Colonic mucosa (tissue), 4 donors: Measurements from ENCODE around the gene QDPR. TPM values are rescaled to one million over a fixed set of nuclear protein-coding genes. Genes with fewer than 3 reads are reported as not detected.

Source experiments
- DNase-seq: peaks from one replicate; pipeline ENCODE4 v3.0.0-alpha.2; 2020
- H3K27ac ChIP-seq: fragments of 200-600 bp; one replicate; pipeline ENCODE4 v1.8.0; 2021
- H3K27me3 ChIP-seq: fragments of 200-600 bp; one replicate; pipeline ENCODE4 v1.8.0; 2021
- H3K36me3 ChIP-seq: fragments of 200-600 bp; one replicate; pipeline ENCODE4 v1.8.0; 2021
- H3K4me1 ChIP-seq: fragments of 200-600 bp; one replicate; pipeline ENCODE4 v1.8.0; 2021; ENCODE audit warnings: mild to moderate bottlenecking
- H3K4me3 ChIP-seq: fragments of 200-600 bp; one replicate; pipeline ENCODE4 v1.8.0; 2021
- H3K9ac ChIP-seq, 2 donors: one replicate each; pipeline ENCODE4 v1.7.0; 2013; ENCODE audit warnings: control low read depth in 2 of 2, low read depth in 2 of 2, low read length in 2 of 2
- H3K9me3 ChIP-seq: fragments of 200-600 bp; one replicate; pipeline ENCODE4 v1.8.0; 2021
- intact Hi-C: fragments of 100-400 bp; cut with DNase I; formaldehyde crosslinking; loops from one replicate; pipeline ENCODE4 v1.14.1; 2022
- total RNA-seq, 2 donors: library from RNA; stranded (reverse); fragmentation: NEBNext Ultra II Directional in 1 of 2; extraction: Animal tissue kit (Norgen Biotek cat#: 25700) in 1 of 2; gene quantifications; one replicate each; pipeline ENCODE4 v1.2.1, GENCODE V29; 2021
- TF ChIP-seq, protein P1 (sequence below): fragments of 200-600 bp; IDR thresholded peaks from one replicate; pipeline ENCODE4 v1.8.0; 2022; ENCODE audit warnings: antibody characterized with exemption, mild to moderate bottlenecking
- donor health status: healthy.
- donor health status: DM: no; HTN: no; CAD: no.
- donor health status: DM: no; HTN: no; CAD: no.

The QDPR gene
- 10 to 100 TPM; 27.2 to 27.3 TPM for total RNA-seq

DNA sequence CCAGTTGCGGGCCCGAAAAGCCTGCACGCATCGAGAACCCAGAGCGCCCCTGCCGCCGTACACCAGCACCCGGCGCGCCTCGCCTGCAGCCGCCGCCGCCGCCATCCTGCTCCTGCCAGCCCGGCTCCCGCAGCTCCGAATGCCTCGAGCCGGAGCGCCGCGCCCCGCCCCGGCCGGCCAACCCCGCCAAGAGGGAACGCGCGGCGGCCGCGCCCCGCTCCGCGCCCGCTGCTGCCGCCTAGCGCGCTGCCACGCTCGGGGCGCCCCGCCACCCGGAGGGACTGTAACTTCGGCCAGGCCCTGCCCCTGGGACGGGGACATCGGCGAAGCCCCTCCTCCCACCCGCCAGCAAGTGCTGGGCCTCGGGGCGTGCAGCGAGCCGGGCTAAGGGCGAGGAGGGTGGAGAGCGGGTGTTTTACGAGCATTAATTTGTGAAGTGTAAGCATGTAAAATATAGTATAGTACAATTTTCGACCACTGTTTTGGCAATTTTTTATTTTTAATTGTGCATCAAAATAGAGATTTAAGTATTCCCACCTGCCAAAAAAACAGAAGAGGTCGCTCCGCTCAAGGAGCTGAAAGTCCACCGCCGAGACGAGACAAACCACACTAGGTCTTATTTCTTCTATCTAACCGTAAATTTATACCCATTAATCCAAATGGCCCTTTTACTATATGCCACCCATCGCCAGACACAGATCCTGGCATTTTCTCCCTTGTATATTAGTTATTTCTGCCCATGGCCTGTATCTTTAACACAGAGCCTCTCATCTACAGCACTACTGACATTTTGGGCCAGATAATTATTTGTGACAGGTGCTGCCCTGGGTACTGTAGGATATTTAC lies at the start of gene QDPR:
Gene QDPR (minus strand): TSS at position 141 of the 846 bp plus-strand sequence. CDS start 36 bp downstream, at position 105.
- intact Hi-C loops: no loop called here
- Histone ChIP-seq H3K4me1 (peaks cover 7% of the 10 kb centered on the region), H3K9me3 (no peaks in the 10 kb centered on the region), H3K27me3 (no peaks in the 10 kb centered on the region), H3K4me3 (peak within 1 kb of the TSS; percentile 87), H3K36me3 (no peaks in the 10 kb centered on the region), H3K9ac (peak within 1 kb of the TSS; percentile 72 to 95), H3K27ac (peak within 1 kb of the TSS; percentile 68)
- TF ChIP-seq, protein P1, sequence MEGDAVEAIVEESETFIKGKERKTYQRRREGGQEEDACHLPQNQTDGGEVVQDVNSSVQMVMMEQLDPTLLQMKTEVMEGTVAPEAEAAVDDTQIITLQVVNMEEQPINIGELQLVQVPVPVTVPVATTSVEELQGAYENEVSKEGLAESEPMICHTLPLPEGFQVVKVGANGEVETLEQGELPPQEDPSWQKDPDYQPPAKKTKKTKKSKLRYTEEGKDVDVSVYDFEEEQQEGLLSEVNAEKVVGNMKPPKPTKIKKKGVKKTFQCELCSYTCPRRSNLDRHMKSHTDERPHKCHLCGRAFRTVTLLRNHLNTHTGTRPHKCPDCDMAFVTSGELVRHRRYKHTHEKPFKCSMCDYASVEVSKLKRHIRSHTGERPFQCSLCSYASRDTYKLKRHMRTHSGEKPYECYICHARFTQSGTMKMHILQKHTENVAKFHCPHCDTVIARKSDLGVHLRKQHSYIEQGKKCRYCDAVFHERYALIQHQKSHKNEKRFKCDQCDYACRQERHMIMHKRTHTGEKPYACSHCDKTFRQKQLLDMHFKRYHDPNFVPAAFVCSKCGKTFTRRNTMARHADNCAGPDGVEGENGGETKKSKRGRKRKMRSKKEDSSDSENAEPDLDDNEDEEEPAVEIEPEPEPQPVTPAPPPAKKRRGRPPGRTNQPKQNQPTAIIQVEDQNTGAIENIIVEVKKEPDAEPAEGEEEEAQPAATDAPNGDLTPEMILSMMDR: peak; percentile 29
- peak; percentile 82 for DNase-seq

DNA sequence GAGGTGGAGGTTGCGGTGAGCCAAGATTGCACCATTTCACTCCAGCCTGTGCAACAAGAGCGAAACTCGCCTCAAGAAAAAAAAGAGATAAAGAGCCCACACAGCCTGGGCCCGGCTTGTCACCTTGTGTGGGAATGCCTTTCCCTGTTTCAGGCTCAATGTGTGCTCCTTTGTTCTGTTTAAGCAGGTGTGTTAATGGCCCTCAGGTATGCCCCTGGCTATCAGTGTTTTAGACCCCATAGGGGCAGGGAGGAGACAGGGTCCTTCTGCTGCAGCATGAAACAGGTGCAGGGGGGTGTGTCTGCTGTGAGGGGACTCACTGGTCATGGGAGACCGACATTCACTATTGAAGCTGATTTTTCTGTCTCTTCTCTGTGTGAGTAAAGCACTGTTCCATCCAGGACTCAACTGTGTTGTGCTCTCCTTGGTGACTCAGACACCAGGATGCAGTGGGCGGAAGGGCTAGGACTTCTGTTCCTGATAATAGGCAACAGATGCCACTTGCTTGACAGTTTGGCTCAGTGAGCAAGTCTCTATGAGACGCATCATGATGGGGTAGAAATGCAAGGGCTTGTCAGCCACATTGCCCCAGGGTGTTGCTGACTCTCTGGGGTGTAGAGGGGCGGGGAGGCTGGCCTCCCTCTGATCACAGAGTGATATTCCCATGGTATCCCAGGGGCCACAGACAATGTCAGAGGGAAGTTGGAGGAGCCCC lies 49.5 kb upstream of the QDPR start:
- no peaks in the 10 kb centered on the region for H3K4me1 ChIP-seq
- TF ChIP-seq, protein P1: no peak
- no peaks in the 10 kb centered on the region for H3K9me3 ChIP-seq
- no peak overlapping the region for H3K27ac ChIP-seq
- no peak overlapping the region for H3K4me3 ChIP-seq
- no peaks in the 10 kb centered on the region for H3K27me3 ChIP-seq
- DNase-seq: no peak
- intact Hi-C loops: no loop called here
- H3K36me3 ChIP-seq: no peaks in the 10 kb centered on the region
- no peak overlapping the region for H3K9ac ChIP-seq

DNA sequence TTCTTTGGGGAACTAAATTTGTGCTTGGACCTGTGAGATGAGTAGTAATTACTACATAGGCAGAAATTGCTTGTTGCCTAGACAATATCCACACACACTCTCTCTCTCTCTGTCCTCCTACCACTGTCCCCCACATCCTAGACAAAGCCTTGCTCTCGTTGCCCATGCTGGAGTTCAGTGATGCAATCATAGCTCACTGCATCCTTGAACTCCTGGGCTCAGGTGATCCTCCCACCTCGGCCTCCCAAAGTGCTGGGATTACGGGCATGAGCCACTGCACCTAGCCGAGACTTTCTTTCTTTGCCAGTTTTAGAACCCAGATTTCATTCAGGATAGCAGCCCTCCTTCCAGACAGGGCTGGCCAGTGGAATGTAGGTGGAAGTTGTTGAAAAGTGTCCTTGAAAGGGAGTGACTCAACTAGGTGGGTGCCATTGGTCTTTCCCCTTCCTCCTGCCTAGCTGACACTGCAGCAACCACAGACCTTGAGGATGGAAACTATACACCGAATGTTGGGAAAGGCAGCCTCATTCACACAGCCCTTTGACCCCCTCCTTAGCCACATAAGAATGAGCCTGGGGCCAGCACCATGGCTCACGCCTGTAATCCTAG lies 48.3 kb upstream of the QDPR start:
- Histone ChIP-seq H3K9ac (no peak overlapping the region), H3K4me1 (no peaks in the 10 kb centered on the region), H3K4me3 (no peak overlapping the region), H3K27me3 (no peaks in the 10 kb centered on the region), H3K9me3 (no peaks in the 10 kb centered on the region), H3K36me3 (no peaks in the 10 kb centered on the region), H3K27ac (no peak overlapping the region)
- no peak for DNase-seq
- TF ChIP-seq, protein P1: no peak
- intact Hi-C loops: no loop called here

DNA sequence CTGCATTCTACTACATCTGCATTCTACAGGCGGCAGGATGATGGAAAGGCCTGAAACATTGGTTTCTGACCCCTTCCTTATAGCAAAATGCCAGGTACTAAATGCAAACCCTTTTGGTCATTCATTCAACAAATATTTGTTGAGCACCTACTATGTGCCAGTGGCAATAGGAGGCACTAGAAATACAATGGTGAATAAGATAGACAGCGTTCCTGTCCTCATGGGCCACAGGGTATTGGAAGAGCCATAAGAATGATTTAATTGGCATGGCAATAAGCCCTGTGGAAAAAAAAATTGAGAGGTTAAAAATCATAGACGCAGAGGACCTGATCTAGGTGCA lies 47.8 kb upstream of the QDPR start:
- DNase-seq: no peak
- H3K9me3 ChIP-seq: no peaks in the 10 kb centered on the region
- no peaks in the 10 kb centered on the region for H3K36me3 ChIP-seq
- no peak overlapping the region for H3K4me3 ChIP-seq
- no peaks in the 10 kb centered on the region for H3K4me1 ChIP-seq
- intact Hi-C loops: loop anchor here (10.0 kb wide), 1 partner anchor 245 kb away; no protein-coding TSS in a partner anchor
- H3K9ac ChIP-seq: no peak overlapping the region
- TF ChIP-seq, protein P1: no peak
- H3K27ac ChIP-seq: no peak overlapping the region
- H3K27me3 ChIP-seq: no peaks in the 10 kb centered on the region

DNA sequence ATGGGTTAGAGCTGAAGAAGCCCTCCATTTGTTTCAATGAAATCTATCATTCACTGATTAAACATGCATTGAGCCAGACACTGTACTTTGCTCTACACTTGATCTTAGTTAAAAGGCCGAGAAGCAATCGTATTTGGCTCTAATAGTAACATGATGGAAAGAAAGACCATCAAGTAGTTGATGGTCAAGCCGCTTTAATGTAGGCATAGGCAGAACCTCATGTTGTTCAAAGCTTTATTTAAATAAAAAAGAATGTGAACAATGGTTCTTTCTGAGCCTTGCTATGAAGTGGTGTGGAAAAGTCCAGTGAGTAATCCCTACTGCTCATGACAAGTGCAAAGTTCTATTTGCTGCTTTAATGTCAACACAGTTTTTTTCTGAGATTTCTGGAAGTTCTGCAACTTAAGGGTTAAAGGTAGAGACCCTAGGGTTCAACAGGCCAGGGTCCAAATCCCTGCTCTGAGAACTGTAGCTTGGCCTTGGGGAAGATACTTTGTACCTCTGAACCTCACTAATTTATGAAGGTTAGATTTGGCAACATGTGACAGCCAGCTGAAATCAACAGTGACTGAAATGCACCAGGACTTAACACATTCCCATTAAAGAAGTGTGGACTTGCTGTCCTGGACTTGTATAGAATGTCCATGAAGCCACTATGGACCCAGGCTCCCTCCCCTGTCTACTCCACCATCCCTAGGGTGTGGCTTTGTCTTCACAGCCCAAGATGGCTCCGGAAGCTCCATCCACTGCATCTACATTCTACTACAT lies 47.2 kb upstream of the QDPR start:
- H3K36me3 ChIP-seq: no peaks in the 10 kb centered on the region
- no peaks in the 10 kb centered on the region for H3K4me1 ChIP-seq
- DNase-seq: no peak
- TF ChIP-seq, protein P1: no peak
- H3K9me3 ChIP-seq: no peaks in the 10 kb centered on the region
- H3K27me3 ChIP-seq: no peaks in the 10 kb centered on the region
- no peak overlapping the region for H3K4me3 ChIP-seq
- no peak overlapping the region for H3K9ac ChIP-seq
- intact Hi-C loops: loop anchor here (10.0 kb wide), 1 partner anchor 246 kb away; no protein-coding TSS in a partner anchor
- H3K27ac ChIP-seq: no peak overlapping the region
